GM21576 (cell line): ENCODE data around the gene MCRIP2.

ENCODE experiments used
- ATAC-seq: cut with Tn5 transposase; IDR thresholded peaks from one replicate; pipeline ENCODE4 v1.9.1; 2021; ENCODE audit warnings: mild to moderate bottlenecking, moderate library complexity; ENCODE audit not compliant: unreplicated experiment

MCRIP2 gene

DNA sequence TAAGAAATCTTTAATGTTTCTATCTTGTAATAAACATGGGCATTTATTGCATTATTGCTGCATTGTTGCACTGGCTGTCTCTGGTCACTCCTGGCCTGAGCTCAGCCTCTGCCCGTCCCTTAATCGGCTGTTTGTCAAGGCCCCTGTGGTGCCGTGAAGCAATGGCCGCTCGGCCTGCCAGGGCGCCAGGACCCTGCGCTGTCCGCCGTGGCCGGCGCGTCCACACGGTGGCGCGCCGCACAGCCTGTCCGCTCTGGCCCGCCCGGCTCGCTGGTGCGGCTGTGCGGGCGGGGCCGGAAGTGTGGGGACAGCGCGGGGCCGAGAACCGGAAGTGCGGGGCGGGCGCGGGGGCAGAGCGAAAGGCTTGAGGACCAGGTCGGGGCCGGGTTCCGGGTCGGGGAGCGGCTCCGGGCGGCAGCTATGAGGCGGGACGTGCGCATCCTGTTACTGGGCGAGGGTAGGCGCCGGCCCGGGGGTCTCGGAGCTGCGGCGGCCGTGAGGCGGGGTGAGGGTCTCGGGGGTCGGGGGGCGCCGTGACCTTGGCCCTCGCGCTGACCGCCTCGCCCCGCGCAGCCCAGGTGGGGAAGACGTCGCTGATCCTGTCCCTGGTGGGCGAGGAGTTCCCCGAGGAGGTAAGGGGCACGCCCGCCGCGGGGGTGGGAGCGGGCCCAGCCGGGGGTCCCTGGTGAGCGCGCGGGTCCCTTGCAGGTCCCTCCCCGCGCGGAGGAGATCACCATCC, 26.3 kb downstream of the MCRIP2 start, which contains the start of gene RHOT2:
Gene RHOT2 (plus strand): TSS at position 353 of the 739 bp plus-strand sequence. CDS start 68 bp downstream, at position 421.
- ATAC-seq, result peak; percentile 66

DNA sequence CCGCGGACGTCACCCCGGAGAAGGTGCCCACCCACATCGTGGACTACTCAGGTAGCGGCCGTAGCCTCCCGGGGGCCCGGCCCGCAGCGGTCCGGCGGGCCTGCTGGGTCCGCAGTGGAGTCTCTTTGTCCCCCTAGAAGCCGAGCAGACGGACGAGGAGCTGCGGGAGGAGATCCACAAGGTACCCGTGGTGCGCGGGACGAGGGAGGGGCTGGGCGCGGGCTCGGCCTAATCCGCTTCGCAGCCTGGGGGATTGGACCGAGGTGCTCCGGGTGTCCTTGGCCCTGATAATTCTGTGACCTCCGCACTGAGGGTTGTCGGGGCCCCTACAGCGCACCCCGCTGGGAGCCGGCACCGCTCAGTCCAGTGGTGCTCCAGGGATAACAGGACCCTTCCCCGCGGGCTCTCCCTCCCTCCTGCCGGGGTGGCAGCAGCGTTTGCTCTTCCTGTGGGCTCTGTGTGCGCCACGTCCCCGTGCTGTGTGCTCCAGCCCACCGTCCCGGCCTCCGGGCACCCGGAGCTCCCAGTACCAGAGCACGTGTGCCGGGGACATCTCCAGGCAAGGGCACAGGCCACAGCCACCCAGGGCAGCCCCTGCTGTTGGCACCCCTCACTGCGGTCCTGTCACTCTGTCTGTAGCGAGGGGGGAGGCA, 27.0 kb downstream of the MCRIP2 start:
- ATAC-seq, result no peak

- no peak for ATAC-seq
These were observed 28.0 kb downstream of the MCRIP2 start for GRCh38 chr16:669666-670065.

DNA sequence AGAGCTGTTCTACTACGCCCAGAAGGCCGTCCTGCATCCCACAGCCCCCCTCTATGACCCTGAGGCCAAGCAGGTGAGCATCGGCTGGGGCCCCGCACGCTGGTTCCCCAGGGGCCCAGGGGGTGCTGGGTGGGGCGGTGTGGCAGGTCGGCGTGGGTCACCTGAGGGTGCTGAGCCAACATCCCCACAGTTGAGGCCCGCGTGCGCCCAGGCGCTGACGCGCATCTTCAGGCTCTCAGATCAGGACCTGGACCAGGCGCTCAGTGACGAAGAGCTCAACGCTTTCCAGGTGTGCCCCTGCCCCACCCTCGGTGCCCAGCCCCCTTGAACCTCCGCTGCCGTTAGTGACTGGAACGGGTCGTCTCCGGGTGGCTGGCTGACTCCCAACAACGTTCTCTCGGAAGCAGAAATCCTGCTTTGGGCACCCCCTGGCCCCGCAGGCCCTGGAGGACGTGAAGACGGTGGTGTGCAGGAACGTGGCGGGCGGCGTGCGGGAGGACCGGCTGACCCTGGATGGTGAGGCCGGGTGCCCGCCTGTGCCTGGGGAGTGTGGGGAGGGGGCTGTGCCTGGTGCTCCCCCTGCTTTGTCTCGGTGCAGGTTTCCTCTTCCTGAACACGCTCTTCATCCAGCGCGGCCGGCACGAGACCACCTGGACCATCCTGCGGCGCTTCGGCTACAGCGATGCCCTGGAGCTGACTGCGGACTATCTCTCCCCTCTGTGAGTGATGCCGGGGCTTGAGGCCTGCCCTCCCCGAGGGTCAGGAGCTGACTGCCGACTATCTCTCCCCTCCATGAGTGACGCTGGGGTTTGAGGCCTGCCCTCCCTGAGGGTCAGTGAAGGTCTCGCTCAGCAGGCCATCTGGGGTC, 29.1 kb downstream of the MCRIP2 start:
- ATAC-seq, result no peak

GRCh38 chr16:671353-672131, 29.9 kb downstream of the MCRIP2 start:
- ATAC-seq, result no peak

- no peak for ATAC-seq
These were observed 30.7 kb downstream of the MCRIP2 start for GRCh38 chr16:672371-672770.

DNA sequence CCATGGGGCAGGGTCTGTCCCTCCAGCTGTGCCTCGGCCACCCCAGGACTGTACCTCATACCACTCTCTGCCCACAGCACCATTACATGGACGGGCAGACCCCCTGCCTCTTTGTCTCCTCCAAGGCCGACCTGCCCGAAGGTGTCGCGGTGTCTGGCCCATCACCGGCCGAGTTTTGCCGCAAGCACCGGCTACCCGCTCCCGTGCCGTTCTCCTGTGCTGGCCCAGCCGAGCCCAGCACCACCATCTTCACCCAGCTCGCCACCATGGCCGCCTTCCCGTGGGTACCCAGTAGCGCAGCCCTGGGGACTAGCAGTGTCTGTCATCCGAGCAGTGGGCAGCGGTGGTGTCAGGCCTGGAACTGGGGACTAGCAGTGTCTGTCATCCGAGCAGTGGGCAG, 31.2 kb downstream of the MCRIP2 start:
- no peak for ATAC-seq

- no peak for ATAC-seq
These were observed 31.9 kb downstream of the MCRIP2 start for GRCh38 chr16:673399-673991.

DNA sequence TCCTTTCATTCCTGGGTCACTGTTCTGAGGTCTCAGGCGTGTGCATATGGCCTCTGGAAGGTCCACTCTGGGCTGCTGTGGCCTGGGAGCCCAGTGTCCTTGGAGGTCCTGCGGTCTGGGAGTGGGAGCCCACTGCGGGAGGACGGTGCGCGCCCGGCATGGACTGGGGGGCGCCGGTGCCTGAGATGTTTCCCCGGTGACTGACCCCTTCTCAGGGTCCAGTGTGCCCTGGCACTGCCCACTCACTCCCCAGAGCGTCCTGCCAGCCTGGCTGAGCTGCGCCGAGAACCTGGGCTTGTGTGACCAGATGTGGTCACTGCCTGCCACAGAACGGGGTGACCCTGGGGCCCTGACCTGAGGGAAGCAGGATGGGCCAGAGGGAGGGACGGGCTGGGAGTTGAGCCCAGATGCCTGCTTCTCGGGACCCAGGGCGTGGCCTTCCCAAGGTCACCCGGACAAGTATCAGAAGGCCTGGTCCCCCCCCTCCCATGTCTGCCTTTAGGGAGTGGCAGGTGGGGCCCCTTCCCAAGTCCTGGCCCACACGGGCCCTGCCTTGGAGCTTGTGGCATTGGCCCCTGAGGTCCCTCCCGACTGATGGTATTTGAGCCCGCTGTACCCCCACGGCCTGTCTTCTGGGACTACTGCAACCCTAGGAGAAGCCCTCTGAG, 32.7 kb downstream of the MCRIP2 start:
- ATAC-seq, result no peak

- ATAC-seq, result no peak
These were observed 33.6 kb downstream of the MCRIP2 start, which contains the start of gene RHBDL1 for GRCh38 chr16:674968-675883. Gene RHBDL1 (plus strand): TSS chr16:675671. CDS start chr16:675791, 120 bp downstream.

GRCh38 chr16:675884-676564, 34.4 kb downstream of the MCRIP2 start:
- no peak for ATAC-seq

DNA sequence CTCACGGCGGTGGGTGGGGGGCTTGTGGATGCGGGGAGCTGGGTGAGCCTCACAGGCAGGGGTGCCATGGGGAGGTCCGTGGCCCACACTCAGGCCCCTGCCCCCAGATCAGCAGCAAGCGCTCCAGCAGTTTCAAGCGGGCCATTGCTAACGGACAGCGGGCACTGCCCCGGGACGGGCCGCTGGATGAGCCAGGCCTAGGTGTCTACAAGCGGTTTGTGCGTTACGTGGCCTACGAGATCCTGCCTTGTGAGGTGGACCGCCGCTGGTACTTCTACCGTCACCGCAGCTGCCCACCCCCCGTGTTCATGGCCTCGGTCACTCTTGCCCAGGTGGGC, 34.9 kb downstream of the MCRIP2 start:
- no peak for ATAC-seq

- no peak for ATAC-seq
These were observed 35.3 kb downstream of the MCRIP2 start for GRCh38 chr16:676913-677312.

- ATAC-seq, result no peak
These were observed 35.9 kb downstream of the MCRIP2 start for GRCh38 chr16:677316-678190.

DNA sequence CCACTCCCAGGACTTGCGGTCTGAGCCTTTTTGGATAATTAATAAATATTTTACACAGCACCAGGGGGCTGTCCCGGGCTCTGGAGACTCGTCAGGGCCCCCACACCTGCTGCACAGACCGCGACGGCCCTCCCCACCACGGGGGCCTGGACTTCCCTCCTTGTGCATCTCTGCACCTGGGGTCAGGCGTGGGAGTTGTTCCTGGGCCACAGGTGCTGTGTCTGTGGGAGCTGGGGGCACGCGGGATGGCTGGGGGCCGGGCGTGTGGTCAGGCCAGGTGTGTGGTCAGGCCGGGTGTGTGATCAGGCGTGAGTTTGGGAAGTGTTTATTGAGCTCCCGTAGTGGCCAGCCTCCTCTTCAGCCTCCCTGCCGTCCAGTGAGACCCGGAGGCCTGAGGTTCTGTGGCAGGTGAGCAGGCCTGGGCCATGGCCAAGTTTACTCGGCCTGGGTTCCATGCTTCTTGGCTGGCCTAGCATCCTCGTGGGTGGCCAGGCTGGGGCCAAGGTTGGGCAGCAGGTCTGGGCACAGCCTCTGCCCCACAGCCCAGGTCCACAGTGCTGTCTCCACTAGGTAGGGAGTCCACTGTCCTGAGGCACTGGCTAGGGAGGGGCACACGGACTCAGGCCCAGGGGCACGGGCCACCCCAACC, 36.7 kb downstream of the MCRIP2 start:
- no peak for ATAC-seq

DNA sequence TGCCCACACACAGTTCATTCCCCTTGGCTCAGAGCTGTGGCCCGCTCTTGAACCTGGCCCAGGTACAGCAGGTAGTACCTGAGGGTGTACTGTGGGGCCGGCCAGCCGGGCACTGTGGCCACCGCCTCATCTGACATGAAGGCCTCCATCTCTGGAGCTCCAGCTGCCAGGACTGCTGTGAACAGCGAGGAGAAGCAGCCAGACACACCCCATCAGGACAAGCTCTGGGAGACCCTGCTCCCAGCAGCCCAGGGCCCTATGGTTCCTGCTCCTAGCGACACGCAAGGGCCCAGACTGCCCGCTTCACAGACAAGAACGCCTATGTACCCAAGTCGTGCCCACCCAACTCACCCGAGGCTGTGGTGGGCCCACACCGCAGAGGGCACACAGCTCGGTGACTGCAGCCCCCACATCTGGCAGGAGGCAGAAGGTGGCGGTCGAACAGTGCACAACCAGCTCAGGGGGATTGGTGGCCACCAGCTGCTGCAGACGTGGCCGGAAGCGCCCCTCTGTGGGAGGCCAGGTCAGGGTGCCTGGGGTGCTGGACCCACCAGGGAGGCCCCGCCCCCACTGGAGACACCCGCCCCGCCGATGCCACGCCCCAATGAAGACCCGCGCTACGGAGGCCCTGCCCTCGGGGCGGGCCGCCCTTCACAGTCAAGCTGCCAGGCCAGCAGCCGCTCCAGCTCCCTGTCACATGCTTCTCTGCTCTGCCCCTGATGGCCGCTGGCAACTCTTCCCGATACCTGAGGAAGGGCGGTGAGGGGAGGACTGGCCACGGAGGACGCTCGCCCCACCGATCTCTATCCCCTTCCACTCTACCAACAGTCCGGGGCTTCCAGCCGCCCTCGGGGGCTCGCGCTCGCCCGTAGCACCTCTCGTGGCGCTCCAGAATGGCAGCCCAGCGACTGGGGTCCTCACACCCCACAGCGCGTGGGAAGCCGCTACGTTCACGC, 37.5 kb downstream of the MCRIP2 start:
- no peak for ATAC-seq
